ENCODE measurements around the gene PLK3.
A peak's percentile ranks its signal among the peaks of the same experiment; 100 is the strongest.

Gene PLK3

GRCh38 chr1:44784094-44785028, 15.8 kb upstream of the PLK3 start:
- ATAC-seq: 0 out of 3 replicates have a peak, but pooled peaks have one; percentile 2
- TF ChIP-seq ZC3H10 (CRISPR knock-in tag; IDR thresholded peaks at IDR 0.05): no peak
- no peak for TF ChIP-seq ARNTL (CRISPR knock-in tag; IDR thresholded peaks at IDR 0.05; ENCODE audit: borderline replicate concordance, low read depth)
- TF ChIP-seq RARB (CRISPR knock-in tag; IDR thresholded peaks at IDR 0.05): no peak
- TF ChIP-seq ZNF70 (CRISPR knock-in tag; IDR thresholded peaks at IDR 0.05): no peak
- no peak for TF ChIP-seq ZFP3 (CRISPR knock-in tag; IDR thresholded peaks at IDR 0.05)
- TF ChIP-seq, protein P1, sequence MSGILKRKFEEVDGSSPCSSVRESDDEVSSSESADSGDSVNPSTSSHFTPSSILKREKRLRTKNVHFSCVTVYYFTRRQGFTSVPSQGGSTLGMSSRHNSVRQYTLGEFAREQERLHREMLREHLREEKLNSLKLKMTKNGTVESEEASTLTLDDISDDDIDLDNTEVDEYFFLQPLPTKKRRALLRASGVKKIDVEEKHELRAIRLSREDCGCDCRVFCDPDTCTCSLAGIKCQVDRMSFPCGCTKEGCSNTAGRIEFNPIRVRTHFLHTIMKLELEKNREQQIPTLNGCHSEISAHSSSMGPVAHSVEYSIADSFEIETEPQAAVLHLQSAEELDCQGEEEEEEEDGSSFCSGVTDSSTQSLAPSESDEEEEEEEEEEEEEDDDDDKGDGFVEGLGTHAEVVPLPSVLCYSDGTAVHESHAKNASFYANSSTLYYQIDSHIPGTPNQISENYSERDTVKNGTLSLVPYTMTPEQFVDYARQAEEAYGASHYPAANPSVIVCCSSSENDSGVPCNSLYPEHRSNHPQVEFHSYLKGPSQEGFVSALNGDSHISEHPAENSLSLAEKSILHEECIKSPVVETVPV (CRISPR knock-in tag; IDR thresholded peaks at IDR 0.05): no peak
- TF ChIP-seq ESRRG (CRISPR knock-in tag; IDR thresholded peaks at IDR 0.05): no peak
- TF ChIP-seq CREB5 (CRISPR knock-in tag; IDR thresholded peaks at IDR 0.05; ENCODE audit: low read depth): no peak

GRCh38 chr1:44785029-44785380, 15.2 kb upstream of the PLK3 start:
- ATAC-seq: no peak
- TF ChIP-seq ZNF8 (CRISPR knock-in tag; IDR thresholded peaks at IDR 0.05) (no peak), ZNF565 (CRISPR knock-in tag; conservative IDR thresholded peaks at IDR 0.05; ENCODE audit: low read depth) (no peak), ISL1 (CRISPR knock-in tag; IDR thresholded peaks at IDR 0.05) (no peak), RARB (CRISPR knock-in tag; IDR thresholded peaks at IDR 0.05) (no peak), ZC3H10 (CRISPR knock-in tag; IDR thresholded peaks at IDR 0.05) (no peak), TOX (CRISPR knock-in tag; IDR thresholded peaks at IDR 0.05; ENCODE audit: borderline replicate concordance) (no peak), PPARA (CRISPR knock-in tag; IDR thresholded peaks at IDR 0.05; ENCODE audit: borderline replicate concordance) (no peak), GLIS3 (CRISPR knock-in tag; IDR thresholded peaks at IDR 0.05) (no peak), ESRRG (CRISPR knock-in tag; IDR thresholded peaks at IDR 0.05) (no peak), ZFP3 (CRISPR knock-in tag; IDR thresholded peaks at IDR 0.05) (no peak), OSR1 (CRISPR knock-in tag; IDR thresholded peaks at IDR 0.05) (no peak)
- TF ChIP-seq, protein P1 (CRISPR knock-in tag; IDR thresholded peaks at IDR 0.05): no peak
- TF ChIP-seq, protein P2, sequence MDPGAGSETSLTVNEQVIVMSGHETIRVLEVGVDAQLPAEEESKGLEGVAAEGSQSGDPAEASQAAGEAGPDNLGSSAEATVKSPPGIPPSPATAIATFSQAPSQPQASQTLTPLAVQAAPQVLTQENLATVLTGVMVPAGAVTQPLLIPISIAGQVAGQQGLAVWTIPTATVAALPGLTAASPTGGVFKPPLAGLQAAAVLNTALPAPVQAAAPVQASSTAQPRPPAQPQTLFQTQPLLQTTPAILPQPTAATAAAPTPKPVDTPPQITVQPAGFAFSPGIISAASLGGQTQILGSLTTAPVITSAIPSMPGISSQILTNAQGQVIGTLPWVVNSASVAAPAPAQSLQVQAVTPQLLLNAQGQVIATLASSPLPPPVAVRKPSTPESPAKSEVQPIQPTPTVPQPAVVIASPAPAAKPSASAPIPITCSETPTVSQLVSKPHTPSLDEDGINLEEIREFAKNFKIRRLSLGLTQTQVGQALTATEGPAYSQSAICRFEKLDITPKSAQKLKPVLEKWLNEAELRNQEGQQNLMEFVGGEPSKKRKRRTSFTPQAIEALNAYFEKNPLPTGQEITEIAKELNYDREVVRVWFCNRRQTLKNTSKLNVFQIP (CRISPR knock-in tag; IDR thresholded peaks at IDR 0.05; ENCODE audit: borderline replicate concordance, low read depth): no peak

DNA sequence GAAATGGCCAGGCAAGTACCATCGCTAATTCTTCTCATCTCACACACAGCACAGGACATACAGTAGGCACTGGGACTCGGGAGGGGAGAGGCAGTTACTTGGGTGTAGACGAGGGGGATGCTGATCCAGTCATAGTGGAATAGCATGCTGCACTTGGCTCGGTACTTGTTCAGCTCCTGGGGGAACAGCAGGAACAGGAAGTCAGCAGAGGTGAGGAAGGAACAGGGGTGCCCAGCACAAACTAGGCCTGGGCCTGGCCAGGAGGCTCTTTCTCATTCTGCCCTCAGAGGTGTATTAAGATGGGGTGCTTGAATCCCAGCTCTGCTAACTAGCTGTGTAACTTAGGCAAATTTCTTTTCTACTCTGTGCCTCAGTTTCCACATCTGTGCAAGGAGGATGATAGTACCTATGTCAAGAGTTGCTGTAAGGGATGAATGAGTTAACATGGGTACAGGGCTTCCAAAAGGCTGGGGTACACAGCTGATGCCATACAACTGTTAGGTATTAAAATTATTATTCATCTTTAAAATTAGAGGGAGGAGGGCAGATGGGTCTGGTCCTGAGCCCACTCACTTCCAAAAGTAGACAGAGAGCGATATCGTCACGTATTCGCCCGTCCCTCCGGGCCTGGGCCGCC, 14.6 kb upstream of the PLK3 start:
- no peak for ATAC-seq

More for the DNA sequence above, 14.6 kb upstream of the PLK3 start:
- TF ChIP-seq ZNF70 (CRISPR knock-in tag; IDR thresholded peaks at IDR 0.05) (no peak), ZC3H10 (CRISPR knock-in tag; IDR thresholded peaks at IDR 0.05) (no peak), SNAI2 (CRISPR knock-in tag; IDR thresholded peaks at IDR 0.05) (no peak), TOX (CRISPR knock-in tag; IDR thresholded peaks at IDR 0.05; ENCODE audit: borderline replicate concordance) (no peak), ISL1 (CRISPR knock-in tag; IDR thresholded peaks at IDR 0.05) (no peak), ZFP30 (CRISPR knock-in tag; IDR thresholded peaks at IDR 0.05) (no peak), CREB5 (CRISPR knock-in tag; IDR thresholded peaks at IDR 0.05; ENCODE audit: low read depth) (no peak), ESRRG (CRISPR knock-in tag; IDR thresholded peaks at IDR 0.05) (no peak), PPARA (CRISPR knock-in tag; IDR thresholded peaks at IDR 0.05; ENCODE audit: borderline replicate concordance) (no peak), GLIS3 (CRISPR knock-in tag; IDR thresholded peaks at IDR 0.05) (no peak), ZNF8 (CRISPR knock-in tag; IDR thresholded peaks at IDR 0.05) (no peak), CSDC2 (CRISPR knock-in tag; IDR thresholded peaks at IDR 0.05) (no peak), TCF4 (CRISPR knock-in tag; IDR thresholded peaks at IDR 0.05; ENCODE audit: borderline replicate concordance) (no peak)
- TF ChIP-seq, protein P2 (CRISPR knock-in tag; IDR thresholded peaks at IDR 0.05; ENCODE audit: borderline replicate concordance, low read depth): no peak
- TF ChIP-seq, protein P3, sequence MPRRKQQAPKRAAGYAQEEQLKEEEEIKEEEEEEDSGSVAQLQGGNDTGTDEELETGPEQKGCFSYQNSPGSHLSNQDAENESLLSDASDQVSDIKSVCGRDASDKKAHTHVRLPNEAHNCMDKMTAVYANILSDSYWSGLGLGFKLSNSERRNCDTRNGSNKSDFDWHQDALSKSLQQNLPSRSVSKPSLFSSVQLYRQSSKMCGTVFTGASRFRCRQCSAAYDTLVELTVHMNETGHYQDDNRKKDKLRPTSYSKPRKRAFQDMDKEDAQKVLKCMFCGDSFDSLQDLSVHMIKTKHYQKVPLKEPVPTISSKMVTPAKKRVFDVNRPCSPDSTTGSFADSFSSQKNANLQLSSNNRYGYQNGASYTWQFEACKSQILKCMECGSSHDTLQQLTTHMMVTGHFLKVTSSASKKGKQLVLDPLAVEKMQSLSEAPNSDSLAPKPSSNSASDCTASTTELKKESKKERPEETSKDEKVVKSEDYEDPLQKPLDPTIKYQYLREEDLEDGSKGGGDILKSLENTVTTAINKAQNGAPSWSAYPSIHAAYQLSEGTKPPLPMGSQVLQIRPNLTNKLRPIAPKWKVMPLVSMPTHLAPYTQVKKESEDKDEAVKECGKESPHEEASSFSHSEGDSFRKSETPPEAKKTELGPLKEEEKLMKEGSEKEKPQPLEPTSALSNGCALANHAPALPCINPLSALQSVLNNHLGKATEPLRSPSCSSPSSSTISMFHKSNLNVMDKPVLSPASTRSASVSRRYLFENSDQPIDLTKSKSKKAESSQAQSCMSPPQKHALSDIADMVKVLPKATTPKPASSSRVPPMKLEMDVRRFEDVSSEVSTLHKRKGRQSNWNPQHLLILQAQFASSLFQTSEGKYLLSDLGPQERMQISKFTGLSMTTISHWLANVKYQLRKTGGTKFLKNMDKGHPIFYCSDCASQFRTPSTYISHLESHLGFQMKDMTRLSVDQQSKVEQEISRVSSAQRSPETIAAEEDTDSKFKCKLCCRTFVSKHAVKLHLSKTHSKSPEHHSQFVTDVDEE (CRISPR knock-in tag; IDR thresholded peaks at IDR 0.05): no peak
